GM12878 (cell line): ENCODE data around the gene DMRTC2. TPM values are rescaled to one million over a fixed set of nuclear protein-coding genes. Genes with fewer than 3 reads are reported as not detected.

Experiments
- CREB1 ChIP-seq: IDR thresholded peaks from 2 replicates; pipeline ENCODE4 v1.6.1; 2012; ENCODE audit warnings: low read depth, mild to moderate bottlenecking, inconsistent platforms
- DPF2 ChIP-seq: fragments of 450-650 bp; IDR thresholded peaks from 2 replicates; pipeline ENCODE4 v1.6.1; 2017; ENCODE audit warnings: mild to moderate bottlenecking
- EED ChIP-seq: sonication (generic); IDR thresholded peaks from 2 replicates; pipeline ENCODE4 v1.6.1; 2016; ENCODE audit warnings: antibody characterized with exemption, low read depth
- ESRRA ChIP-seq: IDR thresholded peaks from 2 replicates; pipeline ENCODE4 v1.6.1; 2012; ENCODE audit warnings: mild to moderate bottlenecking, low read length, improper control_type of control experiment
- EZH2 ChIP-seq: IDR thresholded peaks from 2 replicates; pipeline ENCODE4 v1.6.1; 2012; ENCODE audit warnings: low read depth, mild to moderate bottlenecking, control low read depth, inconsistent platforms, low read length, borderline replicate concordance; ENCODE audit not compliant: control insufficient read depth
- MEF2A ChIP-seq: IDR thresholded peaks from 2 replicates; pipeline ENCODE4 v1.6.1; 2011; ENCODE audit warnings: low read depth, mild to moderate bottlenecking, low read length, moderate library complexity; ENCODE audit not compliant: insufficient read depth
- RAD21 ChIP-seq: IDR thresholded peaks from 2 replicates; pipeline ENCODE4 v1.6.1; 2011; ENCODE audit warnings: mild to moderate bottlenecking, low read depth, low read length, moderate library complexity; ENCODE audit not compliant: insufficient read depth
- SMAD5 ChIP-seq: IDR thresholded peaks from 2 replicates; pipeline ENCODE4 v1.6.1; 2016; ENCODE audit warnings: antibody characterized with exemption, low read depth
- SUPT20H ChIP-seq: IDR thresholded peaks from 2 replicates; pipeline ENCODE4 v1.6.1; 2011; ENCODE audit warnings: low read depth, mild to moderate bottlenecking, low read length, moderate library complexity, borderline replicate concordance; ENCODE audit not compliant: control insufficient read depth
- TARDBP ChIP-seq: IDR thresholded peaks from 2 replicates; pipeline ENCODE4 v1.6.1; 2016; ENCODE audit warnings: borderline replicate concordance
- TBL1XR1 ChIP-seq: IDR thresholded peaks from 2 replicates; pipeline ENCODE4 v1.6.1; 2012; ENCODE audit warnings: low read depth, low read length, improper control_type of control experiment
- WRNIP1 ChIP-seq: IDR thresholded peaks from 2 replicates; pipeline ENCODE4 v1.6.1; 2011; ENCODE audit warnings: low read depth, low read length, improper control_type of control experiment, borderline replicate concordance
- polyA plus RNA-seq, 11 experiments: library from polyadenylated mRNA; depleted of rRNA in 4 of 11; unstranded in 6 of 11; stranded (reverse) in 5 of 11; fragments of >200 nt; fragmentation: Nextera tagmentation in 4 of 11; fragmentation: Illumina TruSeq in 1 of 11; extraction: Ambion mirVana in 4 of 11; extraction: Trizol in 1 of 11; gene quantifications; 1 replicate in 1 of 11; 2 replicates in 10 of 11; pipeline versions ENCODE4 v1.2.1 to v1.2.3, GENCODE V29; 2011 to 2016; ENCODE audit warnings: inconsistent platforms in 2 of 11, missing spikeins in 2 of 11, low read depth in 1 of 11
- total RNA-seq, 4 experiments: library from RNA; depleted of rRNA in 3 of 4; stranded (reverse); fragments of >200 nt in 3 of 4; fragmentation: Illumina TruSeq in 1 of 4; extraction: Trizol in 1 of 4; gene quantifications; 2 replicates each; pipeline versions ENCODE4 v1.2.1 to v1.2.3, GENCODE V29; 2013 to 2021
- TF ChIP-seq, protein P1 (sequence below): fragments of 450-650 bp; IDR thresholded peaks from 2 replicates; pipeline ENCODE4 v1.6.1; 2016; ENCODE audit warnings: mild to moderate bottlenecking, moderate library complexity, borderline replicate concordance
- TF ChIP-seq, protein P2 (sequence below): fragments of 450-650 bp; IDR thresholded peaks from 2 replicates; pipeline ENCODE4 v1.6.1; 2017; ENCODE audit warnings: mild to moderate bottlenecking
- TF ChIP-seq, protein P3 (sequence below): IDR thresholded peaks from 2 replicates; pipeline ENCODE4 v1.6.1; 2011; ENCODE audit warnings: low read depth, low read length, improper control_type of control experiment, borderline replicate concordance
- TF ChIP-seq, protein P4 (sequence below): fragments of 450-650 bp; formaldehyde crosslinking; IDR thresholded peaks from 2 replicates; pipeline ENCODE4 v1.5.0; 2022; ENCODE audit warnings: mild to moderate bottlenecking, missing genetic modification characterization

DMRTC2 gene
- total and polyA plus RNA-seq, 10 of the 15 experiments (the other 5 are each of a cell fraction or from before 2014, with no cell fraction given) = not detected

DNA sequence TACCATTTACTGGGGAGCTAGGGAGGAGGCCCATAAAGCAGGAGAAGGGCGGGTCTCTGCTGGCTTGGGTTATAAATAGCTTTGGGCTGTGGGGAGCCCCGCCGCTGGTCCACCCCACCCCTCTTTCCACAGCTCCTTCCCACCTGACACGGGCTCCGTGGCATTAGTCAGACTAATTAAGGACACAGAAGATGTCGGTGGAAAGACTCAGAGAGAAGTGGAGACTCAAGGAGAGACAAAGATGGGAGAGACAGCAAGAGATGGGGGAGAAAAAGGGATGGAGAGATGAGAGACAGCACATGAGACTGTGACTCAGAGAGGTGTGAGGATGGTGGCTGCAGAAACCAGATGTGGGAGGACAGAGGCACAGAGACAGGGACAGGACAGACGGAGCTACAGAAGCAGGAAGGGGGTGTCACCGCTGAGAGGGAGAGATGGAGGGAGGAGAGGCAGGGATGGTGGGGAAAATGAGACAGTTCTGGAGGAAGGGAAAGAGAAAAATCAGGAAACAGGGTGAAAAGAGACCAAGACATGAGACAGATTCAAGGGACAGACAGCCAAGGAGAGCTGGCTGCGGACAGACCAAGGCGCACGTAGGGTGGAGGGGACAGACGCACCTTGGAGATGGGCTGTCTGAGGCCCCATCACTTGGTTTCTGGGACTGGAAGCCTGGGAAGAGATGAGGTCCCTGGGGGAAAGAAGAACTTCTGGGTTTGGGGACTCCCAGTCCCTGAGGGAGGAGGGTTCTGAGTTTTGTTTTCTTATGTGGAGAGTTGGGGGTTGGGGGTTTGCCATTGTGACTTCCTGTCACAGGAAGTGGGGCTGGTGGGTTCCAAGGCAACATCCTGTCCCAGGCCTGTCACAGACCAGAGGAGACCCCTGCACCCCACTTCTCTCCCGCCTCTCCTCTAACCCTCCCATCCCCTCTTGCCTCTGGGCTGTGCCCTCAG lies 42.2 kb downstream of the DMRTC2 start (continued):
- TF ChIP-seq, protein P1, sequence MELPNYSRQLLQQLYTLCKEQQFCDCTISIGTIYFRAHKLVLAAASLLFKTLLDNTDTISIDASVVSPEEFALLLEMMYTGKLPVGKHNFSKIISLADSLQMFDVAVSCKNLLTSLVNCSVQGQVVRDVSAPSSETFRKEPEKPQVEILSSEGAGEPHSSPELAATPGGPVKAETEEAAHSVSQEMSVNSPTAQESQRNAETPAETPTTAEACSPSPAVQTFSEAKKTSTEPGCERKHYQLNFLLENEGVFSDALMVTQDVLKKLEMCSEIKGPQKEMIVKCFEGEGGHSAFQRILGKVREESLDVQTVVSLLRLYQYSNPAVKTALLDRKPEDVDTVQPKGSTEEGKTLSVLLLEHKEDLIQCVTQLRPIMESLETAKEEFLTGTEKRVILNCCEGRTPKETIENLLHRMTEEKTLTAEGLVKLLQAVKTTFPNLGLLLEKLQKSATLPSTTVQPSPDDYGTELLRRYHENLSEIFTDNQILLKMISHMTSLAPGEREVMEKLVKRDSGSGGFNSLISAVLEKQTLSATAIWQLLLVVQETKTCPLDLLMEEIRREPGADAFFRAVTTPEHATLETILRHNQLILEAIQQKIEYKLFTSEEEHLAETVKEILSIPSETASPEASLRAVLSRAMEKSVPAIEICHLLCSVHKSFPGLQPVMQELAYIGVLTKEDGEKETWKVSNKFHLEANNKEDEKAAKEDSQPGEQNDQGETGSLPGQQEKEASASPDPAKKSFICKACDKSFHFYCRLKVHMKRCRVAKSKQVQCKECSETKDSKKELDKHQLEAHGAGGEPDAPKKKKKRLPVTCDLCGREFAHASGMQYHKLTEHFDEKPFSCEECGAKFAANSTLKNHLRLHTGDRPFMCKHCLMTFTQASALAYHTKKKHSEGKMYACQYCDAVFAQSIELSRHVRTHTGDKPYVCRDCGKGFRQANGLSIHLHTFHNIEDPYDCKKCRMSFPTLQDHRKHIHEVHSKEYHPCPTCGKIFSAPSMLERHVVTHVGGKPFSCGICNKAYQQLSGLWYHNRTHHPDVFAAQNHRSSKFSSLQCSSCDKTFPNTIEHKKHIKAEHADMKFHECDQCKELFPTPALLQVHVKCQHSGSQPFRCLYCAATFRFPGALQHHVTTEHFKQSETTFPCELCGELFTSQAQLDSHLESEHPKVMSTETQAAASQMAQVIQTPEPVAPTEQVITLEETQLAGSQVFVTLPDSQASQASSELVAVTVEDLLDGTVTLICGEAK = peak; percentile 74; the same call in 1 of the 2 replicates
- no peak for TF ChIP-seq EZH2
- TF ChIP-seq, protein P2, sequence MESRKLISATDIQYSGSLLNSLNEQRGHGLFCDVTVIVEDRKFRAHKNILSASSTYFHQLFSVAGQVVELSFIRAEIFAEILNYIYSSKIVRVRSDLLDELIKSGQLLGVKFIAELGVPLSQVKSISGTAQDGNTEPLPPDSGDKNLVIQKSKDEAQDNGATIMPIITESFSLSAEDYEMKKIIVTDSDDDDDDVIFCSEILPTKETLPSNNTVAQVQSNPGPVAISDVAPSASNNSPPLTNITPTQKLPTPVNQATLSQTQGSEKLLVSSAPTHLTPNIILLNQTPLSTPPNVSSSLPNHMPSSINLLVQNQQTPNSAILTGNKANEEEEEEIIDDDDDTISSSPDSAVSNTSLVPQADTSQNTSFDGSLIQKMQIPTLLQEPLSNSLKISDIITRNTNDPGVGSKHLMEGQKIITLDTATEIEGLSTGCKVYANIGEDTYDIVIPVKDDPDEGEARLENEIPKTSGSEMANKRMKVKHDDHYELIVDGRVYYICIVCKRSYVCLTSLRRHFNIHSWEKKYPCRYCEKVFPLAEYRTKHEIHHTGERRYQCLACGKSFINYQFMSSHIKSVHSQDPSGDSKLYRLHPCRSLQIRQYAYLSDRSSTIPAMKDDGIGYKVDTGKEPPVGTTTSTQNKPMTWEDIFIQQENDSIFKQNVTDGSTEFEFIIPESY = no peak
- TF ChIP-seq TBL1XR1 = peak; percentile 16; the same call in 1 of the 2 replicates
- TF ChIP-seq EED = no peak; the same call in 1 of the 2 replicates
- no peak for TF ChIP-seq ESRRA
- no peak for TF ChIP-seq TARDBP
- TF ChIP-seq, protein P3, sequence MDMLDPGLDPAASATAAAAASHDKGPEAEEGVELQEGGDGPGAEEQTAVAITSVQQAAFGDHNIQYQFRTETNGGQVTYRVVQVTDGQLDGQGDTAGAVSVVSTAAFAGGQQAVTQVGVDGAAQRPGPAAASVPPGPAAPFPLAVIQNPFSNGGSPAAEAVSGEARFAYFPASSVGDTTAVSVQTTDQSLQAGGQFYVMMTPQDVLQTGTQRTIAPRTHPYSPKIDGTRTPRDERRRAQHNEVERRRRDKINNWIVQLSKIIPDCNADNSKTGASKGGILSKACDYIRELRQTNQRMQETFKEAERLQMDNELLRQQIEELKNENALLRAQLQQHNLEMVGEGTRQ = no peak
- TF ChIP-seq, protein P4, sequence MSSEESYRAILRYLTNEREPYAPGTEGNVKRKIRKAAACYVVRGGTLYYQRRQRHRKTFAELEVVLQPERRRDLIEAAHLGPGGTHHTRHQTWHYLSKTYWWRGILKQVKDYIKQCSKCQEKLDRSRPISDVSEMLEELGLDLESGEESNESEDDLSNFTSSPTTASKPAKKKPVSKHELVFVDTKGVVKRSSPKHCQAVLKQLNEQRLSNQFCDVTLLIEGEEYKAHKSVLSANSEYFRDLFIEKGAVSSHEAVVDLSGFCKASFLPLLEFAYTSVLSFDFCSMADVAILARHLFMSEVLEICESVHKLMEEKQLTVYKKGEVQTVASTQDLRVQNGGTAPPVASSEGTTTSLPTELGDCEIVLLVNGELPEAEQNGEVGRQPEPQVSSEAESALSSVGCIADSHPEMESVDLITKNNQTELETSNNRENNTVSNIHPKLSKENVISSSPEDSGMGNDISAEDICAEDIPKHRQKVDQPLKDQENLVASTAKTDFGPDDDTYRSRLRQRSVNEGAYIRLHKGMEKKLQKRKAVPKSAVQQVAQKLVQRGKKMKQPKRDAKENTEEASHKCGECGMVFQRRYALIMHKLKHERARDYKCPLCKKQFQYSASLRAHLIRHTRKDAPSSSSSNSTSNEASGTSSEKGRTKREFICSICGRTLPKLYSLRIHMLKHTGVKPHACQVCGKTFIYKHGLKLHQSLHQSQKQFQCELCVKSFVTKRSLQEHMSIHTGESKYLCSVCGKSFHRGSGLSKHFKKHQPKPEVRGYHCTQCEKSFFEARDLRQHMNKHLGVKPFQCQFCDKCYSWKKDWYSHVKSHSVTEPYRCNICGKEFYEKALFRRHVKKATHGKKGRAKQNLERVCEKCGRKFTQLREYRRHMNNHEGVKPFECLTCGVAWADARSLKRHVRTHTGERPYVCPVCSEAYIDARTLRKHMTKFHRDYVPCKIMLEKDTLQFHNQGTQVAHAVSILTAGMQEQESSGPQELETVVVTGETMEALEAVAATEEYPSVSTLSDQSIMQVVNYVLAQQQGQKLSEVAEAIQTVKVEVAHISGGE = no peak
- TF ChIP-seq SUPT20H = no peak
- TF ChIP-seq RAD21 = no peak
- no peak for TF ChIP-seq MEF2A
- no peak for TF ChIP-seq SMAD5
- no peak for TF ChIP-seq WRNIP1
- TF ChIP-seq DPF2 = no peak
- TF ChIP-seq CREB1 = no peak
